Measurements from ENCODE around the gene ATP5PO. TPM values are rescaled to one million over a fixed set of nuclear protein-coding genes. Genes with fewer than 3 reads are reported as not detected.

The ATP5PO gene
- total RNA-seq, 4 donors from 2014 or later, result 119 to 324 (median 148) TPM

DNA sequence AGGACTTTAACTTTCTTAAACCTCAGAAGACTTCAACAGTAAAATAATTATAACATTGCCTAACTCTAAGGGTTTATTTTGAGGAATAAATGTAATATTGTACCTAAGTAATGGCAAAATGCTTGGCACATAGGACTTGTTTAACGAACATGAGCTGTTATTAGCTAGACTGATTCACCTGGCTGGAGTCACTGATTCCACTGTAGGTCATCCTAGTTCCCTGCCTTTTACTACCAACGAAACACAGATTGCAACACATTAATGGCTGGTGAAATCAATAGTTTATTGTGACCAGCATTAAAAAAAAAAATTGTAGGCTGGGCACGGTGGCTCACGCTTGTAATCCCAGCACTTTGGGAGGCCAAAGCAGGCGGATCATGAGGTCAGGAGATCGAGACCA is 45.5 kb upstream of the ATP5PO start:
- H3K4me1 ChIP-seq, result no peaks in the 10 kb centered on the region
- peaks cover 0 to 5% of the 10 kb centered on the region in 2 donors for H3K9me3 ChIP-seq
- no peaks in the 10 kb centered on the region for H3K36me3 ChIP-seq
- TF ChIP-seq POLR2A (IDR thresholded peaks at IDR 0.05), result no peak
- TF ChIP-seq, protein P1, sequence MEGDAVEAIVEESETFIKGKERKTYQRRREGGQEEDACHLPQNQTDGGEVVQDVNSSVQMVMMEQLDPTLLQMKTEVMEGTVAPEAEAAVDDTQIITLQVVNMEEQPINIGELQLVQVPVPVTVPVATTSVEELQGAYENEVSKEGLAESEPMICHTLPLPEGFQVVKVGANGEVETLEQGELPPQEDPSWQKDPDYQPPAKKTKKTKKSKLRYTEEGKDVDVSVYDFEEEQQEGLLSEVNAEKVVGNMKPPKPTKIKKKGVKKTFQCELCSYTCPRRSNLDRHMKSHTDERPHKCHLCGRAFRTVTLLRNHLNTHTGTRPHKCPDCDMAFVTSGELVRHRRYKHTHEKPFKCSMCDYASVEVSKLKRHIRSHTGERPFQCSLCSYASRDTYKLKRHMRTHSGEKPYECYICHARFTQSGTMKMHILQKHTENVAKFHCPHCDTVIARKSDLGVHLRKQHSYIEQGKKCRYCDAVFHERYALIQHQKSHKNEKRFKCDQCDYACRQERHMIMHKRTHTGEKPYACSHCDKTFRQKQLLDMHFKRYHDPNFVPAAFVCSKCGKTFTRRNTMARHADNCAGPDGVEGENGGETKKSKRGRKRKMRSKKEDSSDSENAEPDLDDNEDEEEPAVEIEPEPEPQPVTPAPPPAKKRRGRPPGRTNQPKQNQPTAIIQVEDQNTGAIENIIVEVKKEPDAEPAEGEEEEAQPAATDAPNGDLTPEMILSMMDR (IDR thresholded peaks at IDR 0.05), result no peak
- intact Hi-C loops (cut with DNase I; ENCODE audit: low total_unique reads), result no loop called here
- no peak overlapping the region for H3K27ac ChIP-seq
- H3K27me3 ChIP-seq, result no peaks in the 10 kb centered on the region
- H3K4me3 ChIP-seq, result no peak overlapping the region
- DNase-seq, result no peak

DNA sequence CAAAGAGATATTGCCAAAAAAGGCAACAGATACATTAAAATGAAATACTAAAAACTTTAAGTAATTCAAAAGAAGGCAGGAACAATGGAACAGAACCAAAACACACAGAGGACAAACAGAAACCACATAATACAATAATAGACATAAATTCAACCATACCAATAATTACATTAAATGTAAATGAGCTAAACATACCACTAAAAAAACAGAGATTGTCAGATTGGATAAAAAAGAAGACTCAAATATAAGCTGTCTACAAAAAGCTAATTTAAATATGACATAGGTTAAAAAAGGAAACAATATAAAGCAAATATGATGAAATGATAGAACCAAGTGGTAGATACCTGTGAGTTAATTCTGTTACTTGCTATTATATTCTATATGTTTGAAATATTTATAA is 44.1 kb upstream of the ATP5PO start:
- no peaks in the 10 kb centered on the region for H3K27me3 ChIP-seq
- no peak overlapping the region for H3K27ac ChIP-seq
- intact Hi-C loops (cut with DNase I; ENCODE audit: low total_unique reads), result no loop called here
- H3K4me1 ChIP-seq, result no peaks in the 10 kb centered on the region
- H3K36me3 ChIP-seq, result no peaks in the 10 kb centered on the region
- H3K9me3 ChIP-seq, result peaks cover 0 to 5% of the 10 kb centered on the region in 2 donors
- TF ChIP-seq, protein P1 (IDR thresholded peaks at IDR 0.05), result no peak
- TF ChIP-seq POLR2A (IDR thresholded peaks at IDR 0.05), result no peak
- DNase-seq, result no peak
- H3K4me3 ChIP-seq, result no peak overlapping the region

DNA sequence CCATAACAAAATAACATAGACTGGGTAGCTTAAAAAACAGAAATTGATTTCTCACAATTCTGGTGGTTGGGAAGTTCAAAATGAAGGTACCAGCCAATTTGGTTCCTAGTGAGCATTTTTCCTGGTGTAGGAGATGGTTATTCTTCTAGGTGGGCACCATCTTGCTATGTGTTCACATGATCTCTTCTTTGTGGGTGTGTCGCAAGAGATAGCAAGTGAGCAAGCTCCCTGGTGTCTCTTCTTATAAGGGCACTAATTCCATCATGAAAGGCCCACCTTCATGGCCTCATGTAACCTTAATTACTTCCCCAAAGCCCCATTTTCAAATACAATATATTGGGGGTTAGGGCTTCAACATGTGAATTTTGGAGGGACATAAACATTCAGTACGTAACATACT is 38.8 kb upstream of the ATP5PO start:
- H3K36me3 ChIP-seq, result no peaks in the 10 kb centered on the region
- no peak overlapping the region for H3K27ac ChIP-seq
- no peaks in the 10 kb centered on the region for H3K27me3 ChIP-seq
- no peaks in the 10 kb centered on the region for H3K4me1 ChIP-seq
- intact Hi-C loops (cut with DNase I; ENCODE audit: low total_unique reads), result no loop called here
- no peak overlapping the region for H3K4me3 ChIP-seq
- no peaks in the 10 kb centered on the region for H3K9me3 ChIP-seq
- TF ChIP-seq, protein P1 (IDR thresholded peaks at IDR 0.05), result no peak
- no peak for TF ChIP-seq POLR2A (IDR thresholded peaks at IDR 0.05)
- DNase-seq, result no peak

DNA sequence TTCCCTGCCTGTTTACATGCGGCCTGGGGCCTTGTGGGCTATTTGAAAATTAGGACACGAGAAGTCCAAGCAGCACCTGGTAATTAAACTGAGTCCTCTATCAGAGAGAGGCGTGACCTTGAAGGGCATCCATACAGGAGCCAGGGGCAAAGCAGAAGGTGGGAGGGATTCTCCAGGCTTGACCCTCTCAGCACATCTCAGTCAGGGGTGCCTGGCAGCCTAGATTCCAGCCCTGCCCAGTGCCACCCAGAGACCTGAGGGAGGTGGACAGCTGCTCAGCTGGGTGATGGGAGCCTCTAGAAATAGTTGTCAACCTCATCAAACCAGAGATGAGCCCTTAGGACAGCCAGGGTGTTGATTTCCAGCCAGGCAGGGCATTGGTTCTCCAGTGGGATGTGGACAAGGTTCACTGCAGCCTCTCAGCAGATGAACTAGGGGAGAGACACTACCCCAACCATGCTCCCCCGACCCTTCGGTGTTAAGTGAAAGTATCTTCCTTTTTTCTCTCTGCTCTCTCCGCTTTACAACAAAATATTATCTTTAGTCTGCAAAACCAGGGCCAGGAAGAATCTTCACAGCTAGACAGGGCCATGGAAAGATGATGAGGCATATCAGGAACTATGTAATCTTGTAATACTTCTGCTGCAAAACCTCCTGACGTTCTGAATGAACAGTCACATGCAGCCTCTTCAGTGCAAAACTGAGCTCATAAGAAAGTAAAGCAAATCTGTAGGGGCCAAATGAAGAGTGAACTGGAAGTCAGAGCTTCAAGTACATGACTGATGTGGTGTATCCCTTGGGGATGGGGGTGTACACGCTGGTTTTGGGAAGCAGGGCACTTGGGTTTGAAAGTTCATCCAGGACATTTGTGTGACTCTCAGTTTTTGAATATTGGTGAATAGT is 35.9 kb upstream of the ATP5PO start:
- intact Hi-C loops (cut with DNase I; ENCODE audit: low total_unique reads), result no loop called here
- TF ChIP-seq POLR2A (IDR thresholded peaks at IDR 0.05), result no peak
- TF ChIP-seq, protein P1 (IDR thresholded peaks at IDR 0.05), result no peak
- H3K9me3 ChIP-seq, result no peaks in the 10 kb centered on the region
- H3K27ac ChIP-seq, result peak overlapping the region in 1 of 2 donors; percentile 22
- peaks cover 0 to 14% of the 10 kb centered on the region in 2 donors for H3K4me1 ChIP-seq
- no peaks in the 10 kb centered on the region for H3K27me3 ChIP-seq
- no peak for DNase-seq
- no peak overlapping the region for H3K4me3 ChIP-seq
- H3K36me3 ChIP-seq, result no peaks in the 10 kb centered on the region

DNA sequence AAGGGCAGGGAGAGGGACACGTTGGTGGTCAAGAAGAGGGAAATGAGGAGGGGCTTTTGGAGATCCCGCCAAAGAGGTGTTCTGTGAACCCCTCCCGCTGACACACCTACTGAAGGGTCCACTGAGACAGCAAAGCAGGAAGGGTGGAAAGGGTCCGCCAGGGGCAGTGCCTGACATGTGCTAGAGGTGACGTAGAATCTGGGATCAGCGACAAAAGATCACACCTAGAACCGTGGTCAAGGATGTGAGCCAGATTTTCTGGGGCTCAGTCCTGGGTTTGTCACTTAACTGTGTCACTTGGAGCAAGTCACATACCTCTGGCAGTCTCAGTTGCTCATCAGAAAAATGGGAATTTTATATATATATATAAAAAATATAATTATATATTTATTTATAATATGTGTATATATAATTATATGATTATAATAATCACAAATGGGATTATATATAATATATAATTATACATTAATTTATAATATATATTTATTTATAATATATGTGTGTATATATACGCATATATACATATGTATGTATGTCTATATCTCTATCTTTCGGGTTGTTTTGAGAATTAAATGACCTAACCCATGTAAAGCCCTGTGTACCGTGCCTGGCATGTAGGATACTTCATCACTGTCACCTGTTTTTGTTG is 35.0 kb upstream of the ATP5PO start:
- TF ChIP-seq, protein P1 (IDR thresholded peaks at IDR 0.05), result no peak
- TF ChIP-seq POLR2A (IDR thresholded peaks at IDR 0.05), result no peak
- Histone ChIP-seq H3K4me1 (peaks cover 0 to 14% of the 10 kb centered on the region in 2 donors), H3K27ac (peak overlapping the region in 1 of 2 donors; percentile 22), H3K9me3 (no peaks in the 10 kb centered on the region), H3K27me3 (no peaks in the 10 kb centered on the region), H3K4me3 (no peak overlapping the region), H3K36me3 (no peaks in the 10 kb centered on the region)
- intact Hi-C loops (cut with DNase I; ENCODE audit: low total_unique reads), result no loop called here
- no peak for DNase-seq

All from uterus (tissue), 4 donors.